ENCODE results near the gene SLC39A7. TPM values are rescaled to one million over a fixed set of nuclear protein-coding genes. Genes with fewer than 3 reads are reported as not detected.
A peak's percentile ranks its signal among the peaks of the same experiment; 100 is the strongest.

Gene SLC39A7
- total and polyA plus RNA-seq, 2 donors from 2014 or later: 83.3 to 118 TPM

DNA sequence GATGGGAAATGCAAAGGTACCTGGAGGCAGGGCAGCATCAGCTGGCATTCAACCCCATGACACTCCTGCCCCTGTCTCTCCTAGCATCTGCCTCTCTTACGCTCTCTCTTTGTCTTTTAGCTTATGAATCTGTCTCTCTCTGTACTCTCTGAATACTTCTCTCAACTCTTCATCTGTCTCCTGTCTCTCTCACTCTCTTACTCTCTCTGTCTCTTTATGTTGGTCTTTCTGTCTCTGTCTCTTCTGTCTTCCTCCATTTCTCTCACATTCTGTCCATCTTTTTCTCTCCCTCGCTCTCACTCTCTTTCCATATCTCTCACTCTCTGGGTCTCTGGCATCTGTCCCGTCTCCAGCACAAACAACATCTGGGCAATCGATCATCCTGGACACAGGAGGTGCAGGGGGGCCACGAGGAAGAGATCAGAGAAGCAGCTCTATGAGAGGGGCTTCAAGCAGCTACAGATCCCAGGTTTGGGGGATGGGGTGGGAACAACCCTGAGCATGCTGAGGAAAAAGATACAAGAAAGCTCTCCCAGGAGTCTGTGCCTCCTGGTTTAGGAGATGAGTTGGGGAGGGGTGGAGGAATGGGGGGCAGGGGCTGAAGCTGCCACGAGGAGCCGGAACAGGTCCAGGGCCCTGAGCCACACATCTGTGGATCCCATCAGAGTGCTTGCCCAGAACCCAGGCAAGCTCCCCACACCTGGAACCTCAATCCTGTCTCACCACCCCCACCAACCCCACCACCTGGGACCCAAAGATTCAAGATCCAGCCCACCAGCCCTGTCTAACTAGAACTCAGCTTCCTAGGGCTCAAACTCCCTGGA lies 10.8 kb upstream of the SLC39A7 start:
- H3K27ac ChIP-seq (ENCODE audit: low read depth in 2 of 2, low read length in 2 of 2): no peak overlapping the region
- peaks cover 0 to 4% (median under 1%) of the 10 kb centered on the region in 3 donors for H3K36me3 ChIP-seq (ENCODE audit: control insufficient read depth in 2 of 3, insufficient read depth in 3 of 3, low read length in 3 of 3)
- H3K27me3 ChIP-seq (ENCODE audit: control insufficient read depth, insufficient read depth, low read length): peaks cover 4% of the 10 kb centered on the region
- TF ChIP-seq, protein P1, sequence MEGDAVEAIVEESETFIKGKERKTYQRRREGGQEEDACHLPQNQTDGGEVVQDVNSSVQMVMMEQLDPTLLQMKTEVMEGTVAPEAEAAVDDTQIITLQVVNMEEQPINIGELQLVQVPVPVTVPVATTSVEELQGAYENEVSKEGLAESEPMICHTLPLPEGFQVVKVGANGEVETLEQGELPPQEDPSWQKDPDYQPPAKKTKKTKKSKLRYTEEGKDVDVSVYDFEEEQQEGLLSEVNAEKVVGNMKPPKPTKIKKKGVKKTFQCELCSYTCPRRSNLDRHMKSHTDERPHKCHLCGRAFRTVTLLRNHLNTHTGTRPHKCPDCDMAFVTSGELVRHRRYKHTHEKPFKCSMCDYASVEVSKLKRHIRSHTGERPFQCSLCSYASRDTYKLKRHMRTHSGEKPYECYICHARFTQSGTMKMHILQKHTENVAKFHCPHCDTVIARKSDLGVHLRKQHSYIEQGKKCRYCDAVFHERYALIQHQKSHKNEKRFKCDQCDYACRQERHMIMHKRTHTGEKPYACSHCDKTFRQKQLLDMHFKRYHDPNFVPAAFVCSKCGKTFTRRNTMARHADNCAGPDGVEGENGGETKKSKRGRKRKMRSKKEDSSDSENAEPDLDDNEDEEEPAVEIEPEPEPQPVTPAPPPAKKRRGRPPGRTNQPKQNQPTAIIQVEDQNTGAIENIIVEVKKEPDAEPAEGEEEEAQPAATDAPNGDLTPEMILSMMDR (IDR thresholded peaks at IDR 0.05; ENCODE audit: borderline replicate concordance, extremely low read depth, insufficient read depth): no peak
- intact Hi-C loops (cut with DNase I): no loop called here
- DNase-seq: peak in 1 of 5 donors; percentile 26
- H3K9me3 ChIP-seq (ENCODE audit: control insufficient read depth in 2 of 3, insufficient read depth in 1 of 3, low read length in 3 of 3): no peaks in the 10 kb centered on the region
- no peak overlapping the region for H3K9ac ChIP-seq (ENCODE audit: low read length in 3 of 3)
- FAIRE-seq: no peak
- no peak overlapping the region for H3K4me3 ChIP-seq (ENCODE audit: low read length in 3 of 3)
- H3K4me1 ChIP-seq (ENCODE audit: control insufficient read depth in 2 of 3, insufficient read depth in 2 of 3, low read depth in 1 of 3, low read length in 3 of 3): peaks cover 0 to 4% (median 4%) of the 10 kb centered on the region in 3 donors

DNA sequence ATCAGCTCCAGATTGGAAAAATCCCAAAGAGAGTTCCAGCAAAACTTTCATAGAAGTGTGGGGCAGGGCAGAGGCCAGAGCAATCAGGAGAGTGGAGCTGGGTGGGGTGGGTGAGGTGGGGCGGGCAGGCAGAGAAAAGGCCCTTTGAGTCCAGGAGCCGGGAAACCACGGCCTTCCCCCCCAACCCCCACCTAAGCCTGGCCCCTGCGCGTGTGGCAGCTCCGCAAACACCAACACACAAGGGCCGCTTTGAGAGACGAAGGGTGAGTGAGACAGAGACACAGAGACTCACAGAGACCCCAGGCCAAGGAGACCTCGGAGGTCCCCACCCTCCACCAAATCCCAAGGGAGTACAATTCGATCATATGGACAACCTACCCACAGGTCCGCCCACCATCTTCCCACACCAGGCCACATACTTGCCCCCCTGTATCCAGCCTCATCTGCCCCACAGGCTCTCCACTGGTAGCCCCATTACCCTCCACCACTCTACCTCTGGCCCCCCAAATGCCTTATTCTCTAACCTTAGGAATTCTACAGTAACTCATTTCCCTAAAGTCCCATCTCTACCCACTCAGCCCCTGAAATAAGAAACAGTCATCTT lies 10.1 kb upstream of the SLC39A7 start:
- H3K9ac ChIP-seq (ENCODE audit: low read length in 3 of 3): no peak overlapping the region
- intact Hi-C loops (cut with DNase I): no loop called here
- peak in 1 of 5 donors; percentile 44 for DNase-seq
- H3K4me1 ChIP-seq (ENCODE audit: control insufficient read depth in 2 of 3, insufficient read depth in 2 of 3, low read depth in 1 of 3, low read length in 3 of 3): peaks cover 0 to 4% (median 4%) of the 10 kb centered on the region in 3 donors
- TF ChIP-seq, protein P1 (IDR thresholded peaks at IDR 0.05; ENCODE audit: borderline replicate concordance, extremely low read depth, insufficient read depth): no peak
- H3K4me3 ChIP-seq (ENCODE audit: low read length in 3 of 3): no peak overlapping the region
- H3K36me3 ChIP-seq (ENCODE audit: control insufficient read depth in 2 of 3, insufficient read depth in 3 of 3, low read length in 3 of 3): peaks cover 2 to 6% (median 5%) of the 10 kb centered on the region in 3 donors
- no peak for FAIRE-seq
- peaks cover 4% of the 10 kb centered on the region for H3K27me3 ChIP-seq (ENCODE audit: control insufficient read depth, insufficient read depth, low read length)
- H3K27ac ChIP-seq (ENCODE audit: low read depth in 2 of 2, low read length in 2 of 2): no peak overlapping the region
- H3K9me3 ChIP-seq (ENCODE audit: control insufficient read depth in 2 of 3, insufficient read depth in 1 of 3, low read length in 3 of 3): no peaks in the 10 kb centered on the region

DNA sequence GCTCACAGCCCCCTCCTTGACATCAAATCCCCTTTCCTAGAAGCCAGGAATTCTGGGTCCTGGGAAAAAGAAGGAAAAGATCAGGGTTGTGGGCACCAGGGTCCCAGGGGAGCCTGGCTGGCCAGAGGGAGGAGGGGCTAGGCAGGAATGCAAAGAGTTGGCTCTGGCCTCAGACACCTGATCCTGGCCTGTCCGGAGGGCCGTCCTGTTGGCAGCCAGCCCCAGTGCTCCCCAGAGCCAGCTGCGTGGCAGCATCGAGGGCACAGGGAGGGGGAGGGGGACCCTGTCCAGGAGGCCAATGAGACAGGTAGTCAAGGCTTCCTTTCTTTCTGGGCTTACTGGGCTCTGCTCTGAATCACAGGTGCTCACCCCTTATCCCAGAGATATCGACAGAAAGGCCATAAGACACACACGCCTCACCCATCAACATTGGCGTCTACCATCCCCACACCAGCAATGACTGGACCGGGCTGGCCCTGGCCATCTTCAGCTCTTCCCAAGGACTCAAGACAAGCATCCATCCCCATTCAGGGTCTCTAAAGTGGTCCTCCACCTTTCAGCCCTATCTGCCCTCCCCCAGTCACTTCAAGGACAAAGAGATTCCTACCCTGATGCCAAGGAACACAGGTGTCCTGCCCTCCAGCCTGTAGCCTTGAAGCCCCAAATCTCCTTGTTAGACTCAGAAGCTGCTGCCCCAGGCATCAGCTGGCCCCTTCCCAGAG lies 9.1 kb upstream of the SLC39A7 start:
- no peak for FAIRE-seq

More for the DNA sequence above, 9.1 kb upstream of the SLC39A7 start:
- peak in 2 of 5 donors; percentile 37 to 66 for DNase-seq
- Histone ChIP-seq H3K9me3 (ENCODE audit: control insufficient read depth in 2 of 3, insufficient read depth in 1 of 3, low read length in 3 of 3) (no peaks in the 10 kb centered on the region), H3K36me3 (ENCODE audit: control insufficient read depth in 2 of 3, insufficient read depth in 3 of 3, low read length in 3 of 3) (peaks cover 6 to 14% (median 13%) of the 10 kb centered on the region in 3 donors), H3K4me3 (ENCODE audit: low read length in 3 of 3) (no peak overlapping the region), H3K27me3 (ENCODE audit: control insufficient read depth, insufficient read depth, low read length) (peaks cover 4% of the 10 kb centered on the region), H3K27ac (ENCODE audit: low read depth in 2 of 2, low read length in 2 of 2) (no peak overlapping the region), H3K9ac (ENCODE audit: low read length in 3 of 3) (no peak overlapping the region), H3K4me1 (ENCODE audit: control insufficient read depth in 2 of 3, insufficient read depth in 2 of 3, low read depth in 1 of 3, low read length in 3 of 3) (peaks cover 0 to 4% (median 4%) of the 10 kb centered on the region in 3 donors)
- intact Hi-C loops (cut with DNase I): no loop called here
- TF ChIP-seq, protein P1 (IDR thresholded peaks at IDR 0.05; ENCODE audit: borderline replicate concordance, extremely low read depth, insufficient read depth): no peak

Data from kidney (tissue), 14 donors.